Astrocyte (in vitro differentiated cells and primary cell): ENCODE data around the gene CA5B. TPM values are rescaled to one million over a fixed set of nuclear protein-coding genes. Genes with fewer than 3 reads are reported as not detected.

Experiments used
- DNase-seq: peaks from one replicate; pipeline ENCODE4 v3.0.0-alpha.2; 2010; ENCODE audit warnings: low read depth
- FAIRE-seq: peaks from 2 replicates; lab custom pipeline; 2011; peaks lifted over from hg19 to GRCh38; lab: Jason Lieb, UNC
- H2AFZ ChIP-seq: 2 replicates; pipeline ENCODE4 v1.6.0; 2012; ENCODE audit warnings: low read depth, low read length, inconsistent platforms
- H3K27ac ChIP-seq: 2 replicates; pipeline ENCODE4 v1.5.1; 2011; ENCODE audit warnings: low read depth, low read length, inconsistent platforms
- H3K27me3 ChIP-seq: 2 replicates; pipeline ENCODE4 v1.6.0; 2011; ENCODE audit warnings: low read length, inconsistent platforms; ENCODE audit not compliant: insufficient read depth
- H3K36me3 ChIP-seq: 2 replicates; pipeline ENCODE4 v1.5.1; 2011; ENCODE audit warnings: low read length, inconsistent platforms; ENCODE audit not compliant: insufficient read depth
- H3K4me1 ChIP-seq: 2 replicates; pipeline ENCODE4 v1.5.1; 2011; ENCODE audit warnings: low read length, inconsistent platforms; ENCODE audit not compliant: insufficient read depth
- H3K4me2 ChIP-seq: 2 replicates; pipeline ENCODE4 v1.6.0; 2012; ENCODE audit warnings: low read length, inconsistent platforms
- H3K4me3 ChIP-seq: 2 replicates; pipeline ENCODE4 v1.5.1; 2011; ENCODE audit warnings: low read depth, mild to moderate bottlenecking, low read length, inconsistent platforms; ENCODE audit not compliant: insufficient read depth
- H3K79me2 ChIP-seq: 2 replicates; pipeline ENCODE4 v1.6.0; 2012; ENCODE audit warnings: mild to moderate bottlenecking, low read length, inconsistent platforms; ENCODE audit not compliant: insufficient read depth
- H3K9ac ChIP-seq: 2 replicates; pipeline ENCODE4 v1.6.0; 2012; ENCODE audit warnings: mild to moderate bottlenecking, low read length, inconsistent platforms
- H3K9me3 ChIP-seq: 2 replicates; pipeline ENCODE4 v1.5.1; 2012; ENCODE audit warnings: low read depth, mild to moderate bottlenecking, low read length, inconsistent platforms; ENCODE audit not compliant: insufficient read depth
- H4K20me1 ChIP-seq: 2 replicates; pipeline ENCODE4 v1.6.0; 2012; ENCODE audit warnings: low read length, inconsistent platforms; ENCODE audit not compliant: insufficient read depth
- H3K27ac Mint-ChIP-seq: one replicate; pipeline ENCODE4 v1.8.0; 2021; ENCODE audit warnings: mild to moderate bottlenecking, mixed read lengths; ENCODE audit not compliant: unreplicated experiment
- H3K27me3 Mint-ChIP-seq: one replicate; pipeline ENCODE4 v1.8.0; 2021; ENCODE audit warnings: low read depth, mixed read lengths; ENCODE audit not compliant: unreplicated experiment
- H3K36me3 Mint-ChIP-seq: one replicate; pipeline ENCODE4 v1.8.0; 2021; ENCODE audit warnings: low read depth, mixed read lengths; ENCODE audit not compliant: unreplicated experiment
- H3K4me1 Mint-ChIP-seq: one replicate; pipeline ENCODE4 v1.8.0; 2021; ENCODE audit warnings: low read depth, mixed read lengths; ENCODE audit not compliant: unreplicated experiment
- H3K4me3 Mint-ChIP-seq: one replicate; pipeline ENCODE4 v1.8.0; 2021; ENCODE audit warnings: mild to moderate bottlenecking, moderate library complexity, mixed read lengths; ENCODE audit not compliant: unreplicated experiment
- H3K9me3 Mint-ChIP-seq: one replicate; pipeline ENCODE4 v1.8.0; 2021; ENCODE audit warnings: mild to moderate bottlenecking, mixed read lengths; ENCODE audit not compliant: unreplicated experiment
- CTCF ChIP-seq: IDR thresholded peaks from 2 replicates; pipeline ENCODE4 v1.5.1; 2011; ENCODE audit warnings: low read depth, mild to moderate bottlenecking, inconsistent platforms, low read length, moderate library complexity; ENCODE audit not compliant: insufficient read depth
- EZH2 ChIP-seq: IDR thresholded peaks from 2 replicates; pipeline ENCODE4 v1.6.1; 2012; ENCODE audit warnings: mild to moderate bottlenecking, low read length, inconsistent platforms; ENCODE audit not compliant: insufficient read depth
- total RNA-seq: library from RNA; stranded (reverse); gene quantifications from 2 replicates; pipeline ENCODE4 v1.2.1, GENCODE V29; 2021

The CA5B gene
- total RNA-seq, 1 donor from 2014 or later: 6.4 TPM

- Mint-ChIP-seq H3K36me3 (no peaks in the 10 kb centered on the region), H3K27me3 (no peaks in the 10 kb centered on the region), H3K4me1 (peaks cover 10% of the 10 kb centered on the region), H3K9me3 (no peaks in the 10 kb centered on the region), H3K4me3 (no peak overlapping the region), H3K27ac (no peak overlapping the region)
- Histone ChIP-seq H3K79me2 (no peaks in the 10 kb centered on the region), H3K9ac (no peak overlapping the region), H4K20me1 (no peaks in the 10 kb centered on the region), H3K27me3 (no peaks in the 10 kb centered on the region), H3K4me2 (no peak overlapping the region), H3K27ac (no peak overlapping the region), H2AFZ (no peak overlapping the region), H3K4me1 (no peaks in the 10 kb centered on the region), H3K4me3 (no peak overlapping the region), H3K9me3 (no peaks in the 10 kb centered on the region), H3K36me3 (peaks cover 9% of the 10 kb centered on the region)
- TF ChIP-seq EZH2 (no peak), CTCF (no peak)
- FAIRE-seq: peak; percentile 84
- DNase-seq: peak; percentile 49
Observed at GRCh38 chrX:15820106-15821073, 82.3 kb downstream of the CA5B start.

- Histone ChIP-seq H3K36me3 (peaks cover 6% of the 10 kb centered on the region), H3K27ac (no peak overlapping the region), H3K9me3 (no peaks in the 10 kb centered on the region), H3K4me1 (no peaks in the 10 kb centered on the region), H3K79me2 (no peaks in the 10 kb centered on the region), H3K27me3 (no peaks in the 10 kb centered on the region), H4K20me1 (no peaks in the 10 kb centered on the region), H3K4me3 (no peak overlapping the region), H3K9ac (no peak overlapping the region), H3K4me2 (no peak overlapping the region), H2AFZ (no peak overlapping the region)
- no peak for FAIRE-seq
- Mint-ChIP-seq H3K4me1 (no peaks in the 10 kb centered on the region), H3K27me3 (no peaks in the 10 kb centered on the region), H3K4me3 (no peak overlapping the region), H3K9me3 (no peaks in the 10 kb centered on the region), H3K27ac (no peak overlapping the region), H3K36me3 (no peaks in the 10 kb centered on the region)
- no peak for DNase-seq
- no peak for TF ChIP-seq CTCF
- TF ChIP-seq EZH2: no peak
Observed at GRCh38 chrX:15822922-15823321, 84.9 kb downstream of the CA5B start.

- Histone ChIP-seq H3K27ac (no peak overlapping the region), H3K4me3 (no peak overlapping the region), H3K36me3 (peaks cover 3% of the 10 kb centered on the region), H3K4me2 (no peak overlapping the region), H3K27me3 (no peaks in the 10 kb centered on the region), H2AFZ (no peak overlapping the region), H4K20me1 (no peaks in the 10 kb centered on the region), H3K9ac (no peak overlapping the region), H3K79me2 (no peaks in the 10 kb centered on the region), H3K9me3 (no peaks in the 10 kb centered on the region), H3K4me1 (no peaks in the 10 kb centered on the region)
- FAIRE-seq: no peak
- TF ChIP-seq EZH2: no peak
- no peaks in the 10 kb centered on the region for H3K36me3 Mint-ChIP-seq
- no peaks in the 10 kb centered on the region for H3K9me3 Mint-ChIP-seq
- H3K4me3 Mint-ChIP-seq: no peak overlapping the region
- no peaks in the 10 kb centered on the region for H3K4me1 Mint-ChIP-seq
- DNase-seq: no peak
- no peaks in the 10 kb centered on the region for H3K27me3 Mint-ChIP-seq
- no peak overlapping the region for H3K27ac Mint-ChIP-seq
Observed at GRCh38 chrX:15825936-15826335, 87.9 kb downstream of the CA5B start.
